ENCODE results near the gene OPHN1. TPM values are rescaled to one million over a fixed set of nuclear protein-coding genes. Genes with fewer than 3 reads are reported as not detected.

OPHN1 gene
- total RNA-seq, 2 experiments from 2014 or later = 0.21 to 0.46 TPM

- Mint-ChIP-seq H3K9me3 (no peaks in the 10 kb centered on the region), H3K27me3 (no peaks in the 10 kb centered on the region), H3K4me3 (no peak overlapping the region), H3K27ac (no peak overlapping the region), H3K36me3 (no peaks in the 10 kb centered on the region), H3K4me1 (ENCODE audit: low read depth) (no peaks in the 10 kb centered on the region)
- ChIA-PET POLR2A (no interaction called here), CTCF (no interaction called here)
- intact Hi-C loops (cut with micrococcal nuclease) = no loop called here
- no peak for DNase-seq
Observed at GRCh38 chrX:68254738-68255645, 178.3 kb downstream of the OPHN1 start.

GRCh38 chrX:68252664-68253063, 180.6 kb downstream of the OPHN1 start:
- H3K27ac Mint-ChIP-seq = no peak overlapping the region
- H3K9me3 Mint-ChIP-seq = no peaks in the 10 kb centered on the region
- ChIA-PET POLR2A (no interaction called here), CTCF (no interaction called here)
- no peak overlapping the region for H3K4me3 Mint-ChIP-seq
- no peaks in the 10 kb centered on the region for H3K4me1 Mint-ChIP-seq (ENCODE audit: low read depth)
- intact Hi-C loops (cut with micrococcal nuclease) = no loop called here
- no peaks in the 10 kb centered on the region for H3K27me3 Mint-ChIP-seq
- DNase-seq = no peak
- no peaks in the 10 kb centered on the region for H3K36me3 Mint-ChIP-seq

GRCh38 chrX:68249903-68250302, 183.4 kb downstream of the OPHN1 start:
- Mint-ChIP-seq H3K36me3 (no peaks in the 10 kb centered on the region), H3K27me3 (no peaks in the 10 kb centered on the region), H3K27ac (no peak overlapping the region), H3K4me1 (ENCODE audit: low read depth) (no peaks in the 10 kb centered on the region), H3K4me3 (no peak overlapping the region), H3K9me3 (no peaks in the 10 kb centered on the region)
- intact Hi-C loops (cut with micrococcal nuclease) = no loop called here
- ChIA-PET POLR2A (no interaction called here), CTCF (no interaction called here)
- no peak for DNase-seq

- H3K36me3 Mint-ChIP-seq = no peaks in the 10 kb centered on the region
- intact Hi-C loops (cut with micrococcal nuclease) = no loop called here
- CTCF ChIA-PET = no interaction called here
- POLR2A ChIA-PET = no interaction called here
- H3K4me3 Mint-ChIP-seq = no peak overlapping the region
- no peak overlapping the region for H3K27ac Mint-ChIP-seq
- H3K27me3 Mint-ChIP-seq = no peaks in the 10 kb centered on the region
- DNase-seq = no peak
- H3K9me3 Mint-ChIP-seq = no peaks in the 10 kb centered on the region
- no peaks in the 10 kb centered on the region for H3K4me1 Mint-ChIP-seq (ENCODE audit: low read depth)
Observed at GRCh38 chrX:68249401-68249831, 183.9 kb downstream of the OPHN1 start.

- intact Hi-C loops (cut with micrococcal nuclease) = no loop called here
- ChIA-PET POLR2A (no interaction called here), CTCF (no interaction called here)
- Mint-ChIP-seq H3K9me3 (no peaks in the 10 kb centered on the region), H3K27me3 (no peaks in the 10 kb centered on the region), H3K27ac (no peak overlapping the region), H3K4me1 (ENCODE audit: low read depth) (no peaks in the 10 kb centered on the region), H3K4me3 (no peak overlapping the region), H3K36me3 (no peaks in the 10 kb centered on the region)
- peak; percentile 9 for DNase-seq
Observed at GRCh38 chrX:68238568-68238967, 194.7 kb downstream of the OPHN1 start.

- H3K9me3 Mint-ChIP-seq = no peaks in the 10 kb centered on the region
- POLR2A ChIA-PET = no interaction called here
Observed at GRCh38 chrX:68234171-68234910, 199.0 kb downstream of the OPHN1 start.

GRCh38 chrX:68232206-68232605, 201.1 kb downstream of the OPHN1 start:
- no peak overlapping the region for H3K4me3 Mint-ChIP-seq
- no peak for DNase-seq

More at GRCh38 chrX:68234171-68234910, 199.0 kb downstream of the OPHN1 start:
- Mint-ChIP-seq H3K27me3 (no peaks in the 10 kb centered on the region), H3K36me3 (no peaks in the 10 kb centered on the region), H3K4me1 (ENCODE audit: low read depth) (no peaks in the 10 kb centered on the region), H3K4me3 (no peak overlapping the region), H3K27ac (no peak overlapping the region)
- CTCF ChIA-PET = interaction anchor here (1.6 kb wide), 1 partner anchor 38 kb away, joined by 3 read pairs; no protein-coding TSS in a partner anchor
- no peak for DNase-seq
- intact Hi-C loops (cut with micrococcal nuclease) = no loop called here

GRCh38 chrX:68209008-68209407, 224.3 kb downstream of the OPHN1 start:
- H3K36me3 Mint-ChIP-seq = no peaks in the 10 kb centered on the region
- H3K4me1 Mint-ChIP-seq (ENCODE audit: low read depth) = no peaks in the 10 kb centered on the region
- ChIA-PET POLR2A (no interaction called here), CTCF (no interaction called here)
- no peaks in the 10 kb centered on the region for H3K9me3 Mint-ChIP-seq
- H3K27ac Mint-ChIP-seq = no peak overlapping the region
- H3K4me3 Mint-ChIP-seq = no peak overlapping the region
- H3K27me3 Mint-ChIP-seq = no peaks in the 10 kb centered on the region
- DNase-seq = no peak
- intact Hi-C loops (cut with micrococcal nuclease) = no loop called here

More at GRCh38 chrX:68232206-68232605, 201.1 kb downstream of the OPHN1 start:
- Mint-ChIP-seq H3K36me3 (no peaks in the 10 kb centered on the region), H3K27me3 (no peaks in the 10 kb centered on the region), H3K27ac (no peak overlapping the region), H3K4me1 (ENCODE audit: low read depth) (no peaks in the 10 kb centered on the region), H3K9me3 (no peaks in the 10 kb centered on the region)
- CTCF ChIA-PET = no interaction called here
- intact Hi-C loops (cut with micrococcal nuclease) = no loop called here
- POLR2A ChIA-PET = no interaction called here

GRCh38 chrX:68204521-68205038, 228.7 kb downstream of the OPHN1 start:
- Mint-ChIP-seq H3K27me3 (no peaks in the 10 kb centered on the region), H3K9me3 (no peaks in the 10 kb centered on the region), H3K36me3 (no peaks in the 10 kb centered on the region), H3K4me3 (no peak overlapping the region), H3K27ac (no peak overlapping the region), H3K4me1 (ENCODE audit: low read depth) (no peaks in the 10 kb centered on the region)
- POLR2A ChIA-PET = no interaction called here
- CTCF ChIA-PET = no interaction called here
- DNase-seq = no peak
- intact Hi-C loops (cut with micrococcal nuclease) = no loop called here

GRCh38 chrX:68203646-68204045, 229.6 kb downstream of the OPHN1 start:
- Mint-ChIP-seq H3K27ac (no peak overlapping the region), H3K9me3 (no peaks in the 10 kb centered on the region), H3K36me3 (no peaks in the 10 kb centered on the region), H3K4me3 (no peak overlapping the region), H3K4me1 (ENCODE audit: low read depth) (no peaks in the 10 kb centered on the region), H3K27me3 (no peaks in the 10 kb centered on the region)
- intact Hi-C loops (cut with micrococcal nuclease) = no loop called here
- POLR2A ChIA-PET = no interaction called here
- no peak for DNase-seq
- CTCF ChIA-PET = no interaction called here

GRCh38 chrX:68203211-68203610, 230.1 kb downstream of the OPHN1 start:
- Mint-ChIP-seq H3K4me1 (ENCODE audit: low read depth) (no peaks in the 10 kb centered on the region), H3K9me3 (no peaks in the 10 kb centered on the region), H3K36me3 (no peaks in the 10 kb centered on the region), H3K27ac (no peak overlapping the region), H3K27me3 (no peaks in the 10 kb centered on the region), H3K4me3 (no peak overlapping the region)
- intact Hi-C loops (cut with micrococcal nuclease) = no loop called here
- no peak for DNase-seq
- ChIA-PET CTCF (no interaction called here), POLR2A (no interaction called here)

GRCh38 chrX:68199062-68199848, 234.0 kb downstream of the OPHN1 start:
- Mint-ChIP-seq H3K27ac (no peak overlapping the region), H3K9me3 (no peaks in the 10 kb centered on the region), H3K4me3 (no peak overlapping the region), H3K36me3 (no peaks in the 10 kb centered on the region), H3K27me3 (no peaks in the 10 kb centered on the region), H3K4me1 (ENCODE audit: low read depth) (no peaks in the 10 kb centered on the region)
- DNase-seq = no peak
- intact Hi-C loops (cut with micrococcal nuclease) = loop anchor here (5.0 to 10.0 kb wide), 2 partner anchors 263 to 1086 kb away; no protein-coding TSS in a partner anchor
- POLR2A ChIA-PET = no interaction called here
- CTCF ChIA-PET = interaction anchor here (0.6 kb wide), 2 partner anchors 10 to 227 kb away, joined by 4 read pairs; no protein-coding TSS in a partner anchor
